ENCODE results near the gene GNAQ.

DNA sequence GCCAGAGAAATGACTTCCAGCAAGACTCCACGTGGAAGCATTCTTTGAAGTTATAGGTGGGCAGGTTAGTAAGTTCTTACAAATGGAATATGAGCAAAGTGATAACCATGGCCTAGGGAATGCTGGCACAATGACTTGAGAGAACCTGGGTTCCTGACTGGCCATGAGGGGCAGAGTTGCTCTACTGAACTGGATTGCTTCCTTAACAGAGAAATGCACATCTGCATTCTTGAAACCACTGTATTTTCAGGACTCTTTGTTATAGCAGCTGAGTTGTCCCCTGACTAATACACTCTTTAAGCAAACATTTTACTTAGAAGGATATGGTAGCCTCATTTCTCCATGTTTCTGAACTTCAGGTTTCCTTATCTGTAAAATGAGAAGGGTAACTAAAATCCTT lies 275.2 kb downstream of the GNAQ start:
- TF ChIP-seq GATA3 (IDR thresholded peaks at IDR 0.05; ENCODE audit: low read depth, low read length) (no peak), GATA2 (IDR thresholded peaks at IDR 0.05; ENCODE audit: low read depth, low read length) (no peak)

All from SH-SY5Y (cell line).